H1 (cell line): ENCODE measurements around the gene SASS6. TPM values are rescaled to one million over a fixed set of nuclear protein-coding genes. Genes with fewer than 3 reads are reported as not detected.

Experiments used
- CTCF ChIA-PET: fragments of 300-600 bp; sonication (Branson Sonifier 250); formaldehyde crosslinking; loops from one replicate; lab custom pipeline; 2021; ENCODE audit not compliant: partially characterized antibody; lab: Charles Lee
- POLR2A ChIA-PET: fragments of 300-600 bp; sonication (Branson Sonifier 250); formaldehyde crosslinking; loops from one replicate; lab custom pipeline; 2021; ENCODE audit warnings: inconsistent platforms; ENCODE audit not compliant: partially characterized antibody; lab: Charles Lee
- DNase-seq, 2 experiments: peaks; one replicate each; pipeline versions ENCODE4 v3.0.0 to v3.0.0-alpha.2; 2010 to 2022; ENCODE audit warnings: low spot score in 2 of 2, low read depth in 1 of 2, mixed read lengths in 1 of 2
- FAIRE-seq: peaks from 2 replicates; lab custom pipeline; 2011; peaks lifted over from hg19 to GRCh38; lab: Jason Lieb, UNC
- H2AFZ ChIP-seq: 2 replicates; pipeline ENCODE4 v1.8.1; 2012; ENCODE audit warnings: low read length, inconsistent platforms
- H2AK5ac ChIP-seq: 2 replicates; pipeline ENCODE4 v1.6.1; 2013; ENCODE audit warnings: low read depth, low read length
- H2BK120ac ChIP-seq: replicated peaks from 2 replicates; pipeline ENCODE3; 2013; ENCODE audit warnings: low read depth, low read length, inconsistent platforms
- H2BK12ac ChIP-seq: 2 replicates; pipeline ENCODE4 v1.6.1; 2013; ENCODE audit warnings: low read depth, low read length
- H2BK15ac ChIP-seq: 2 replicates; pipeline ENCODE4 v1.6.1; 2013; ENCODE audit warnings: low read length
- H2BK20ac ChIP-seq: 2 replicates; pipeline ENCODE4 v1.6.1; 2013; ENCODE audit warnings: low read length
- H2BK5ac ChIP-seq: 2 replicates; pipeline ENCODE4 v1.6.1; 2013; ENCODE audit warnings: low read depth, low read length
- H3K14ac ChIP-seq: 2 replicates; pipeline ENCODE4 v1.6.1; 2013; ENCODE audit warnings: inconsistent platforms; ENCODE audit not compliant: insufficient read length
- H3K18ac ChIP-seq: 2 replicates; pipeline ENCODE4 v1.6.1; 2013; ENCODE audit warnings: low read length; ENCODE audit errors: extremely low read depth
- H3K23ac ChIP-seq: 2 replicates; pipeline ENCODE4 v1.6.1; 2013; ENCODE audit warnings: inconsistent platforms; ENCODE audit not compliant: insufficient read length
- H3K23me2 ChIP-seq: 2 replicates; pipeline ENCODE4 v1.6.1; 2013; ENCODE audit warnings: low read depth, low read length
- H3K27ac ChIP-seq: 2 replicates; pipeline ENCODE4 v1.6.1; 2011; ENCODE audit warnings: low read depth, low read length, inconsistent platforms
- H3K27me3 ChIP-seq, 4 experiments: replicated peaks in 1 of 4; 1 replicate in 1 of 4; 2 replicates in 3 of 4; pipeline versions ENCODE4 v1.6.1 to v1.8.1; 2011 to 2013; ENCODE audit warnings: low read length in 3 of 4, mild to moderate bottlenecking in 3 of 4, inconsistent platforms in 2 of 4, mixed read lengths in 2 of 4, moderate library complexity in 1 of 4; ENCODE audit not compliant: control insufficient read depth in 3 of 4, insufficient read depth in 3 of 4; ENCODE audit errors: extremely low read depth in 1 of 4
- H3K36me3 ChIP-seq, 4 experiments: 2 replicates each; pipeline versions ENCODE4 v1.6.1 to v1.8.1; 2011 to 2013; ENCODE audit warnings: mild to moderate bottlenecking in 4 of 4, low read length in 3 of 4, moderate library complexity in 2 of 4, control low read depth in 1 of 4, inconsistent platforms in 1 of 4; ENCODE audit not compliant: insufficient read depth in 4 of 4, control insufficient read depth in 2 of 4
- H3K4ac ChIP-seq: replicated peaks from 2 replicates; pipeline ENCODE3; 2013; ENCODE audit warnings: low read length, low read depth, mixed read lengths, inconsistent platforms; ENCODE audit not compliant: insufficient read length
- H3K4me1 ChIP-seq, 4 experiments: replicated peaks in 1 of 4; 1 replicate in 1 of 4; 2 replicates in 3 of 4; pipeline versions ENCODE4 v1.6.1 to v1.8.1; 2011 to 2013; ENCODE audit warnings: low read length in 3 of 4, inconsistent platforms in 2 of 4, mixed read lengths in 1 of 4; ENCODE audit not compliant: insufficient read depth in 4 of 4, control insufficient read depth in 3 of 4
- H3K4me2 ChIP-seq, 2 experiments: 2 replicates each; pipeline versions ENCODE4 v1.6.1 to v1.8.1; 2011 to 2013; ENCODE audit warnings: low read depth in 2 of 2, low read length in 2 of 2, control low read depth in 1 of 2, inconsistent platforms in 1 of 2, mild to moderate bottlenecking in 1 of 2; ENCODE audit not compliant: insufficient read depth in 1 of 2
- H3K4me3 ChIP-seq, 4 experiments: fragments of 200-600, 300-600 bp in 1 of 4; sonication (generic), shearing (Covaris generic), sonication (Bioruptor Twin) in 1 of 4; 2 replicates each; pipeline versions ENCODE4 v1.5.1 to v1.8.1; 2011 to 2016; ENCODE audit warnings: low read length in 4 of 4, low read depth in 3 of 4, control low read depth in 2 of 4, inconsistent platforms in 2 of 4, mild to moderate bottlenecking in 2 of 4, mixed read lengths in 1 of 4, moderate library complexity in 1 of 4; ENCODE audit not compliant: insufficient read depth in 2 of 4; ENCODE audit errors: extremely low read depth in 1 of 4
- H3K56ac ChIP-seq: replicated peaks from 2 replicates; pipeline ENCODE3; 2013; ENCODE audit warnings: low read depth, mild to moderate bottlenecking, mixed read lengths, low read length, inconsistent platforms; ENCODE audit not compliant: insufficient read length
- H3K79me1 ChIP-seq: 2 replicates; pipeline ENCODE4 v1.6.1; 2013; ENCODE audit warnings: low read depth, low read length, control low read depth
- H3K79me2 ChIP-seq, 2 experiments: 2 replicates each; pipeline versions ENCODE4 v1.6.1 to v1.8.1; 2012 to 2013; ENCODE audit warnings: low read length in 2 of 2, mild to moderate bottlenecking in 2 of 2, inconsistent platforms in 1 of 2; ENCODE audit not compliant: insufficient read depth in 2 of 2, control insufficient read depth in 1 of 2
- H3K9ac ChIP-seq, 4 experiments: replicated peaks in 1 of 4; 1 replicate in 1 of 4; 2 replicates in 3 of 4; pipeline versions ENCODE4 v1.6.1 to v1.8.1; 2011 to 2013; ENCODE audit warnings: low read depth in 3 of 4, low read length in 3 of 4, control low read depth in 2 of 4, mild to moderate bottlenecking in 2 of 4, moderate library complexity in 2 of 4, inconsistent platforms in 1 of 4; ENCODE audit errors: extremely low read depth in 1 of 4
- H3K9me3 ChIP-seq, 2 experiments: 2 replicates each; pipeline versions ENCODE4 v1.6.1 to v1.8.1; 2012 to 2013; ENCODE audit warnings: mild to moderate bottlenecking in 2 of 2, moderate library complexity in 2 of 2, control low read depth in 1 of 2, inconsistent platforms in 1 of 2, low read depth in 1 of 2, low read length in 1 of 2, mixed read lengths in 1 of 2; ENCODE audit not compliant: insufficient read depth in 2 of 2
- H4K20me1 ChIP-seq, 2 experiments: replicated peaks in 1 of 2; 2 replicates each; pipeline versions ENCODE3 to v1.8.1; 2011 to 2013; ENCODE audit warnings: inconsistent platforms in 2 of 2, low read length in 2 of 2, mild to moderate bottlenecking in 1 of 2; ENCODE audit not compliant: insufficient read depth in 2 of 2, control insufficient read depth in 1 of 2
- H4K5ac ChIP-seq: 2 replicates; pipeline ENCODE4 v1.6.1; 2013; ENCODE audit warnings: low read length, low read depth, mixed read lengths, inconsistent platforms; ENCODE audit not compliant: insufficient read length
- H4K8ac ChIP-seq: 2 replicates; pipeline ENCODE4 v1.8.0; 2013; ENCODE audit warnings: mild to moderate bottlenecking, moderate library complexity, low read length, inconsistent platforms; ENCODE audit not compliant: insufficient read depth; ENCODE audit errors: extremely low read depth
- H4K91ac ChIP-seq: replicated peaks from 2 replicates; pipeline ENCODE3; 2013; ENCODE audit warnings: low read length, mixed read lengths, inconsistent platforms; ENCODE audit not compliant: insufficient read length
- WGBS, 2 experiments: shearing (Covaris generic) in 1 of 2; methylation state at CpG; one replicate each; pipeline versions ENCODE4 v1.1.6 to v1.1.7; 2013 to 2015; ENCODE audit warnings: low lambda C conversion rate in 2 of 2, mixed read lengths in 2 of 2, inconsistent platforms in 1 of 2, low coverage in 1 of 2, missing lambda C conversion rate in 1 of 2; ENCODE audit not compliant: insufficient replicate concordance in 2 of 2, insufficient coverage in 1 of 2, insufficient read length in 1 of 2; ENCODE audit errors: extremely low coverage in 1 of 2, missing lambda C conversion rate in 1 of 2; 5-methylcytosine and 5-hydroxymethylcytosine counted together
- polyA plus RNA-seq, 7 experiments: library from polyadenylated mRNA; depleted of rRNA in 3 of 7; stranded (reverse) in 5 of 7; unstranded in 2 of 7; fragments of >200 nt in 5 of 7; fragments of 200-250 nt in 2 of 7; gene quantifications; 1 replicate in 5 of 7; 2 replicates in 1 of 7; 4 replicates in 1 of 7; pipeline versions ENCODE4 v1.2.1 to v1.2.3, GENCODE V29; 2011 to 2013; ENCODE audit warnings: missing spikeins in 2 of 7, mixed read lengths in 2 of 7
- total RNA-seq: library from RNA; stranded (reverse); fragmentation: NEBNext Ultra II Directional; extraction: Animal tissue kit (Norgen Biotek cat#: 25700); gene quantifications from 2 replicates; pipeline ENCODE4 v1.2.1, GENCODE V29; 2021

SASS6 gene
- total and polyA plus RNA-seq, 2 of the 8 experiments (the other 6 are each of a cell fraction or from before 2014, with no cell fraction given): 1.2 to 13.8 TPM

GRCh38 chr1:100178091-100178490 is 45.4 kb upstream of the SASS6 start, which contains the start of gene LRRC39:
TSS of gene LRRC39 (minus strand) at chr1:100178256. CDS start at chr1:100168516, 9,740 bp downstream.
- H2AK5ac ChIP-seq: no peak within 1 kb of the TSS
- ChIA-PET POLR2A (interaction anchor here (1.0 to 1.2 kb wide), 2 partner anchors 14 to 32 kb away, joined by 3 to 4 read pairs; no protein-coding TSS in a partner anchor), CTCF (no interaction called here)
- WGBS, 2 experiments: 78% methylated on average over 5 of the region's 5 CpGs; no CpG with 5 or more reads in 1 of the 2 experiments
- no peak within 1 kb of the TSS for H3K14ac ChIP-seq
- H4K20me1 ChIP-seq: no peaks in the 10 kb centered on the region
- H3K23ac ChIP-seq: no peak within 1 kb of the TSS
- H2BK5ac ChIP-seq: no peak within 1 kb of the TSS
- FAIRE-seq (no peak), DNase-seq (no peak)
- H3K36me3 ChIP-seq: no peaks in the 10 kb centered on the region
- H3K4me1 ChIP-seq: no peaks in the 10 kb centered on the region
- H2BK12ac ChIP-seq: no peak within 1 kb of the TSS
- no peak within 1 kb of the TSS for H2BK15ac ChIP-seq
- no peak within 1 kb of the TSS for H4K8ac ChIP-seq
- H2BK120ac ChIP-seq: no peak within 1 kb of the TSS
- no peaks in the 10 kb centered on the region for H3K79me1 ChIP-seq
- no peak within 1 kb of the TSS for H3K4me3 ChIP-seq
- H4K5ac ChIP-seq: no peak within 1 kb of the TSS
- no peak within 1 kb of the TSS for H3K4ac ChIP-seq
- H4K91ac ChIP-seq: no peak within 1 kb of the TSS
- H3K18ac ChIP-seq: no peak within 1 kb of the TSS
- no peak within 1 kb of the TSS for H2AFZ ChIP-seq
- no peak within 1 kb of the TSS for H3K27ac ChIP-seq
- H3K23me2 ChIP-seq: no peaks in the 10 kb centered on the region; the same call in 1 of the 2 replicates
- no peaks in the 10 kb centered on the region for H3K27me3 ChIP-seq
- no peak within 1 kb of the TSS for H3K56ac ChIP-seq
- no peaks in the 10 kb centered on the region for H3K9me3 ChIP-seq
- H2BK20ac ChIP-seq: no peak within 1 kb of the TSS
- H3K9ac ChIP-seq: no peak within 1 kb of the TSS
- H3K79me2 ChIP-seq: no peaks in the 10 kb centered on the region
- no peak within 1 kb of the TSS for H3K4me2 ChIP-seq
